Pons (tissue), 1 donor: ENCODE measurements around the gene TRIP6.

ENCODE experiments used
- DNase-seq: peaks from one replicate; pipeline ENCODE4 v3.0.0-alpha.2; 2016; ENCODE audit warnings: low spot score

The TRIP6 gene, protein sequence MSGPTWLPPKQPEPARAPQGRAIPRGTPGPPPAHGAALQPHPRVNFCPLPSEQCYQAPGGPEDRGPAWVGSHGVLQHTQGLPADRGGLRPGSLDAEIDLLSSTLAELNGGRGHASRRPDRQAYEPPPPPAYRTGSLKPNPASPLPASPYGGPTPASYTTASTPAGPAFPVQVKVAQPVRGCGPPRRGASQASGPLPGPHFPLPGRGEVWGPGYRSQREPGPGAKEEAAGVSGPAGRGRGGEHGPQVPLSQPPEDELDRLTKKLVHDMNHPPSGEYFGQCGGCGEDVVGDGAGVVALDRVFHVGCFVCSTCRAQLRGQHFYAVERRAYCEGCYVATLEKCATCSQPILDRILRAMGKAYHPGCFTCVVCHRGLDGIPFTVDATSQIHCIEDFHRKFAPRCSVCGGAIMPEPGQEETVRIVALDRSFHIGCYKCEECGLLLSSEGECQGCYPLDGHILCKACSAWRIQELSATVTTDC

DNA sequence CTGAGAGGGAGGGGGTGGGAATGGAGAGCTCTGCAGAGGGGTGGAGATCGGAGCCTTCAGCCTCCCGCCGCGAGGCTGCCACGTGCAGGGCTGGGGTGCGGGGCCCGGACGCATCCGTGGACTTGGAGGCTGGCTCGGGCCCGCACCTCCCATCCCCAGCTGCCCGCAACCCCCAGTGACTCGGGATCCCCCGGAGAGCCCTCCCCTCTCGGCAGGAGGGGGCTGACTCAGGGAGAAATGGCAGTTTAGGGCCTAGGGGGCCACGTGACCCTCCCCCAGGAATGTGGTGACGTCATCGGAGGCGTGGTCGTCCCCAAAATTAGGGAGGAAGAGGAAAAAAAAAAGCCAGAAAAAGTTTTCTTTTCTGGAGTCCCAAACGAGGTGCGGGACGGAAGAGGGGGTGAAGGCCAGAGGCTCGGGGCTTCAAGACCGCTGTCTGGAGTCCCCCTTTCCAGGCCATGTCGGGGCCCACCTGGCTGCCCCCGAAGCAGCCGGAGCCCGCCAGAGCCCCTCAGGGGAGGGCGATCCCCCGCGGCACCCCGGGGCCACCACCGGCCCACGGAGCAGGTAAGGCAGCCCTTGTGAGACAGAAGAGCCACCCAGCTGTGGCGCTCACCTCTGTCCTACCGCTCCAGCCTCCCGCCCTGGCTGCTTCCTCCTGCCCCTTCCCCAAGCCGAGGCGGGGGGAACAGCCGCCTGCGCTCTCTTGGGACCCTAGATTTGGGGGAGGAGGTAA is at the start of gene TRIP6:
TRIP6 (plus strand) TSS at position 348 of the 736 bp plus-strand sequence; CDS start at position 459, 111 bp downstream.
- peak; percentile 85 for DNase-seq

DNA sequence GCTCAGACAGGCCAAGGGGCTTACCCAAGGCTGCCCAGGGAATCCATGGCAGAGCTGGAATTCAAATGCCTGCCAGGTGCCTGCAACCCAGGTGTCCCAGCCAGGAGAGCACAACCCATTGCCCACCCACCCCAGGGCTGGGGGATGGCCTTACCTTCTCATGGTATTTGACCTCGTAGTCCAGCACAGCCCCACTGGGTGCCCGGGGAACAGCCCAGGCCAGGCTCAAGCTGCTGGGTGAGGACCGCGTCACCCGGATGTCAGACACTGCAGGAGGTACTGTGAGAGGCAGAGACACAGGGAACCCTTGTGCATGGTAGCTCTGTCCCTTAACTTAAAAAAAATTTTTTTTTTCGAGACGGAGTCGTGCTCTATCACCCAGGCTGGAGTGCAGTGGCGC is 48.8 kb upstream of the TRIP6 start:
- DNase-seq: no peak

DNA sequence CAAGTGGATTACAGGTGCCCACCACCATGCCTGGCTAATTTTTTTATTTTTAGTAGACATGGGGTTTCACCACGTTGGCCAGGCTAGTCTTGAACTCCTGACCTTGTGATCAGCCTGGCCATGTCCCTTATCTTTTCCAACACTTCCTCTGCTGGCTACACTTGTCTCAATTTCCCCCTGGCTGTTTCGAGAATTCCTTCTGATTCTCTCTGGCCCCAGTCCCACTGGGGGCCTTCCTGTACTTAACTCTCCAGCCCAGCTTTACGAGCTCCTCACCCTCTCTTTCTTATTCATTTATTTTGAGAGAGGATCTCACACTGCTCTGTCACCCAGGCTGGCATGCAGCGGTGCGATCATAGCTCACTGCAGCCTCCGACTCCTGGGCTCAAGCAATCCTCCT is 48.4 kb upstream of the TRIP6 start:
- DNase-seq: no peak

DNA sequence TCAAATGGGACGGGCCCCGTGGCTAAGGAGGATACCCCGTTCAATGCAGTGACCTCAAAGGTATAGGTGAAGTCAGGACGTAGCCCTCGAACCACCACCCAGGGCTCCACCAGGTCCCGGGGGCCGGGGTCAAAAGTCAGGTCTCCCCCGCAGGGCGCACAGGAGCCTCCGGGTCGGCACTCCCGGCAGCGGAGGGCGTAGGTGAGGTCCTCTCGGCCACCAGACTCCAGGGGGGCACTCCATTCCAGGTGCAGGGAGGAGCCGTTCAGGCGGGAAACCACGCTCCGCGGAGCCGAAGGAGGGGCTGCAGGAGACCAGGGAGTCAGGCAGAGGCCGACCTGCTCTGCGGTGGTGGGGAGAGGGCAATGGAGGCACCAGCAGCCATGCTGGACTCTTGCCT is 47.6 kb upstream of the TRIP6 start:
- no peak for DNase-seq

DNA sequence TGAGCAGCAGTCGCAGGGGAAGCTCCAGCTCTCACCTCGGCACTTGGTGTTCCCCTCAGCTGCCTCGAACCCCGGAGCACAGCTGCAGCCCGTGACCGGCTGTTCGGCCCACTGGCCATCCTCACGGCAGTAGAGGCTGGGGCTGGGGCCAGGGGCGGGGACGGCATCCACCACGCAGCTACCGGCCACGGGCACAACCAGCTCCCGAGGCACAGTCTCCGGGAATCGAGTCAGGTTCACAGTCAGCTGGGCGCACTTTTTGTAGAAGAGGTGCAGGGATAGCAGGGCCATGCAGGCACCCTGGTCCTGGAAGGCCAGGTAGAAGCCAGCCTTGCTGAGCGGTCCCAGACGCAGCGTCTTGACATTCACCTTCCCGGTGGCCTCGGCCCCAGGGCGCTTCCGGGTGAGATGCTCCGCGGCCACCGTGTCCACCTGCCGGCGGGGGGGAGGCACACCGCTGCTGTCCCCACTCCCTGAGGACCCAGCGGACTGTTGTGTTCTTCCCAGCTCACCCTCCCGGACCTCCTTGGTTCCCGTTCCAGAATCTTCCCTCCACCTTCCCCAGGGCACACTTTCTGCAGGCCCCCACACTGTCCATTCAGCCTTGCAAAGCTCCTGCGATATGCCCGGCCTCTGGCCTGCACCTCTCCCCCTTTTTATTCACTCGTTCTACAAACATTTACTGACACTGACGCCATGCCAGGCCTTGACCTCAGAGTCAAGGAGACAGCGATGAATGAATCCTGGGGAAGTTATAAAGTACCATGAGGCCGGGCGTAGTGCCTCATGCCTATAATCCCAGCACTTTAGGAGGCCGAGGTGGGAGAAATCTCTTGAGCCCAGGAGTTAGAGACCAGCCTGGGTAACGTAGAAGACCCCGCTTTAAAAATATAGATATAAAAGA is 44.7 kb upstream of the TRIP6 start:
- DNase-seq: no peak

DNA sequence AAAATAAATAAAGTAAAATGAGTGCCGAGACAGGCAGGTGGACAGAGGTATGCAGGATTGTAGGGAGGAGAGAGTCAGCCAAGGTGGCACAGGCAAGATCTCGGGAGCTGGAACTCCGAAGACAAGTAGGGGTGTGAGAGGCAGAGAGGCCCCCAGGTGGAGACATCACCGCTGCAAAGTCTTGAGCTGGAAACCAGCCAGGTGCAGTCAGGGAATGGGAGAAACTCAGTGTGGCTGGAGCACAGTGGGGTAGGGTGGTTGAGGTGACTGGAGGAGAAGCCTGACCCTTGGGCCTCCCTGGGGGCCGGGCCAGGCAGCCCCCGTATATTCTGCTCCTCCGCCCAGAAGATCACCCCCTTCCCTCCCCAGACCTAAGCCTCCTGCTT is 44.1 kb upstream of the TRIP6 start:
- no peak for DNase-seq

DNA sequence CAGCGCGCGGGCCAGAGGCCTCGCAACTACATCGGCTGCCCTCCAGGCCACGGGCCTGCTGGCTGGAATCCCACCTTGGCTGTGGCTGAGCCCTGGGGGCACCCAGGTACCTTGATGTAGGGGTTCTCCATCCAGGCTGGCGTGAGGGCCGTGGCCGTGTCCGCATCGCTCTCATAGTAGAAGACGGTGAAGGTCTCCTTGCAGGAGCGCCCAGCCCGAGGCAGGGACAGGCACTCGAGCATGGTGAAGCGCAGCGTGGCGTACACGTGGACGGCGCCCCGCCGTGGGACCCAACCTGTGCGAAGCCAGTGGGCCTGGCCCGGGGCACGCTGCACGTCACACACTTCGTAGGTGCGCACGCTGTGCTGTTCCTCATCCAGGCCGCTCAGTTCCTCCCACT is 43.7 kb upstream of the TRIP6 start:
- DNase-seq: no peak

DNA sequence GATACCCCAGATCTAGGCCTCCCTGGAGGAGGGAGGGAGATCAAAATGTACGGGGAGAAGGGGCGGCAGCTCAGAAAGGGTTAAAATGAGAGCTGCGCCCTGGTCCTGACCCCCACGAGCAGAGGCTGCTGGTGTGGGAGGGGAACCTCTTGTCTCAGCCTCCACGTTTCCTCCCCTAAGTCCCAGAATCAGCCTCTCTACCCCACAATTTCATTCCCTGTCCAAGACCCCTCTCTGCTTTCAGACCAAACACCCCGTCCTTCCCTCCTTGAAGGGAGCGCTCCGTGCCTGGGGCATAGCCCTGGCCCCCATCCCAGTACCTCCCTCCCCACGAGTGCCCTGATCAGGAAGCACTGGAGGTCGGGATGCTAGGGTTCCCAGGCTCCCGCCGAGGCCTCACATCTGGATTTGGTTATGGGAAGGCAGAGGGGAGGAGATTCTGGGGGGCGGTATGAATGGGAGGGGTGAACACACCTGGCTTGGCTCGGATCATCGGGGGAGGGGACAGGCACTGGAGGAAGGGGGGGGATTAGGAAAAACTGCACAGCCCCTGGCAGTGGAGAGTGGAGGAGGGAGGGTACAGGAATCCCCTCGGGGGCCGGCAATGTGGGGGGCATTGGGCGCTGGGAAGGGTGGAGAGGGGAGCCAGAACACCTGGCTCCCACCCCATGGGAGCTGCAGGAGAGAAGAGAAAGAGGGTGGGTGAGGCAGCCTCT is 42.5 kb upstream of the TRIP6 start:
- DNase-seq: no peak

DNA sequence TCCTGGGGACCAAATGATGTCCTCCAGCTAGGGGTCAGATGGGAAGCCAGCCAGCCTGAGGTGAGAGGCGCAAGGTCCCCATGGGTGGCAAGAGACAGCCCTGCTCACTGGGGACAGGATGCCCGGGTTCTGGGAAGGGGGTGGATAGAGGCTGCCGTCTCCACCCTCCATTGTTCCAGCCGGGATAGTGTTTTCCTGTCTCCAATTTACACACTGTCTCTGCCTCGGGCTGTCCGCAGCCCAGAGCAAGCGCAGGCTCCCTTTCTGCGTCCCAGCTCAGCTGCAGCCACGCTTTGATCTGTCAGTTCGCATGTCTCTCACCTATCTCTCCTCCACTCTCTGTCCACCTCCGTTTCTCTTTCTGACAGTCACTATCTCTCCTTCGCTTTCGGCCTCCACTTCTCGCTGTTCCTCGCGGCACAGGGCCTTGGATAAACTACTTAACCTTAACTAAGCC is 41.9 kb upstream of the TRIP6 start:
- no peak for DNase-seq

DNA sequence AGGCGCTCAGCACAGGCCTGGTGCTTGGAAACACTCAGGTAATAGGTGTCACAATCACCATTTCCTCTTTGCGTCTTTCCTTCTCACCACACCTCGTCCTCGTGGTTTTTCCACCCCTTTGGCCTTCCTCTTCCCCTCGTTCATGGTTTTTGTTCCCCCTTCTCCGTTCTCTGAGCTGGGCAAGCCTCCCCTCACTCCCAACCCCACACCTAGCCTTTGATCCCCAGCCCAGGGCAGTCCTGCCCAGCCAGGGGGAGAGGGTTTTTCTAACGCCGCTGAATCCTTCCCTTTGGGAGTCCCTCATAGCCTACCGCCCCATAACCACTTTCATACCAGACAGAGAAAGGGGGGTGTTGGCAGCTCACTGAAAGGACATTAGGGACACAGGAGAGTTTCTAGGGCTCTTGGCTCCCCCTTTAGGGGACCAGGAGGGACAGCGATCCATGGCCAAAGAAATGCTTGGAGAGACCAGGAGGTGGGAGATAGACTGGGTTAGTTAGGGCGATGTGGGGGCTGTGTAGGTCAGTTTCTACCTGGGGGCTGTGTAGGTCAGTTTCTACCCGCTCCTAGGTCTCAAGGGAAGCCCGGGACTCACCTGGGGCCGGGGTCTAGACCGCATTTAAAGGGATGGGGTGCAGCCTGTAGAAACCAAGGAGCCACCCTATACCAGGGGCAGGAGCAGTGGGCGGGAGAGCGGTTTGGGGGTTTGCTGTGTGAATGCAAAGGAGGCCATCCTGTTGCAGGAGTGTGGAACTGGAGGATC is 41.3 kb upstream of the TRIP6 start:
- DNase-seq: no peak

DNA sequence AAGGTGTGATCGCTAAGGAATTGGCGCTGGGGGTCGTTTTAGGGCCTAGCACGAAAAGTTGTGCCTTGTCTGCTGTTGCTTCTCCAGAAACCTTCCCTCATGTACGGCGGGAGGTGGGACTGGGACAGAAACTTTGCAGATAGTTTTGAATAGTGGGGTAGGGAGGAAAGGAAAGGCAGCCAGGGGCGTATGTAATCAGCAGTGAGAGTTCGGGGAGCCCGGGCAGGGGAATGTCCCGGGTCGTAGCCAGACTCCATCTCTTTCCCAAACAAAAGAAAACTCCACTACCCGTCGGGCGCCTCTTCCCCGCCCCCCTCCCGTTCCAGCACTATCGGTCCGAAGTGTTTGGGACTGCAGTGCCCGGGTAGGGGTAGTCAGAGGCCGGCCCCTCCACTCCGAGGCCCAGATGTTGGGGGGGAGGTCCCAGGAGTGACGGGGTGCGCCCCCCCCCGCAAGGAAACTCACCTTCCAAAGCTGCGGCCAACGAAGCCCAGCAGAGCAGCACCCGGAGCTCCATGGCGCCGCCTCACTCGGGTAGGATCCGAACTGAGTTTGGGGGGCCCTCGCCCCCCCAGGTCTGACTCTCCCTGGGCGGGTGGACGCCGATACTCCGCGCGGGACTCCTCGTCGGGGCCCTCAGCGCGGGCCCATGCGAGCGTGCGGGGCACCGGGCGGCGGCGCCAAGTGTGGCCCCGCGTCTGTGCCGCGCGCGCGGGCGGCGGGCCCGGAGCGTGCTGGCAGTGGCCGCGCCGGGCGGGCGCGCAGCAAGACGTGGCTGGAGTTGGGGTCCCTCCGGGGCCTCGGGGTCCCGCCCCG is 40.5 kb upstream of the TRIP6 start:
- DNase-seq: no peak

DNA sequence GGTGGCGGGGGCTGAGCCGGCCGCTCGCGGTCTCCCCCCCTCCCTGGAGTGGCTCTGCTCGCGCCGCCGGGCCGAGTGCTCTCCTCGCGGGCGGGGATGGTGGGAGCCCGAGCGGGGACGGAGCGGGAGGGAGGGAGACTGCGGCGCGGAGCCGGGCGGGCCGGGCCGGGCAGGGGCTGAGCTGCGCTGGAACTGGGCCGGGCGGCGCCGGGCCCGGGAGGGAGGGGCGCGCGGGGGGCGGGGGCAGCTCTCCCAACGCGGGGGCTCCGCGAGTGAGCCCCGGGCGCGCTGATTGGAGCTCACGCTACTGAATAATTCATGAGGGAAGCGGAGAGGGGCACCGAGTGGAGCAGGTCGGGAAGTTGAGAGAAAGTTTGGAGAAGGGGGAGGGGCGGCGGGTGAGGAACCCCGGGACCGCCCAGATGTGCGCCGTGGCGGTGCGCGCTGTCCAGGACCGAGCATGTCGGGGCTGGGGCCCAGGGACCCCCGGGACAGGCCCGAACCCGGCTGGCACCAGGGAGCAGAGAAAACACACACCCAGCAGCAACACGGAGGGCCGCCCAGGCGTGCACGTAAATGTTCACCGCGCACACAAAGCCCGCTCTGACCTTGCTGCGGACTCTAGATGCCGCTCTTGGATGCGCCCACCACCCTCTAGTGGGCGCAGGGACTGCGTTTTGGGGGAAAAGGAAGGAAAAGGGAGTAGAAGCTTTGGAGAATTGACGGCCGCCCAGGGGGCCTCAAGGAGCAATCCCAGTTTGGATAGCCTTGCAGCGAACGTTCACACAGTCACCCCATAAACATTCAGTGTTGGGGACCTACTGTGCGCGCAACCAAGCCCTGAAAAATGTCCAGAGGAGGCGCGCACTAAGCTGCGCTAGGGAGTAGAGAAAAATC is 39.6 kb upstream of the TRIP6 start, which contains the start of gene EPHB4:
EPHB4 (minus strand) TSS at position 194 of the 897 bp plus-strand sequence. CDS start 493 bp downstream, outside the sequence.
- no peak for DNase-seq

DNA sequence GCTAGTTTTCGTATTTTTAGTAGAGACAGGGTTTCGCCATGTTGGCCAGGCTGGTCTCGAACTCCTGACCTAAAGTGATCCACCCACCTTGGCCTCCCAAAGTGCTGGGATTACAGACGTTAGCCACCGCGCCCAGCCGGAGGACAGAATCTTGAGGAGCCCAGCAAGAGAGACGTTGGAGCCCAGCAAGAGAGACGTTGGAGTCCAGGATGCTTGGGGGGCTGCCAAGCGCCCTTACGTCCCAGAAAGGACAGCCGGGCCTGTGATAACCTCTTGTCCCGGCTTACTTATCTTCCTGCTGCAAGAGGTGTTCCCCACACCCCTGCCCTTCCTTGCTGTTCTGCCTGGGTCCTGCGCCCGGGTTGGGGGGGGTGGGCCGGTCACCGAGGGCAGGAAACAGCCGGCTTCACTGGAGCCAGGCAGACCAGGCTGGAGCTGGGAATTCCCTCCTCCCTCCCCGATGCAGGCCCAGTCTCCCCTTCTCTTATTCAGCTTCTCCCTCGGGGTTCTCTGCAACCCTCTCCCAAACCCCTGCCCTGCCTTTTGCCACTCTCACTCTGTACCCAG is 38.0 kb upstream of the TRIP6 start:
- no peak for DNase-seq

DNA sequence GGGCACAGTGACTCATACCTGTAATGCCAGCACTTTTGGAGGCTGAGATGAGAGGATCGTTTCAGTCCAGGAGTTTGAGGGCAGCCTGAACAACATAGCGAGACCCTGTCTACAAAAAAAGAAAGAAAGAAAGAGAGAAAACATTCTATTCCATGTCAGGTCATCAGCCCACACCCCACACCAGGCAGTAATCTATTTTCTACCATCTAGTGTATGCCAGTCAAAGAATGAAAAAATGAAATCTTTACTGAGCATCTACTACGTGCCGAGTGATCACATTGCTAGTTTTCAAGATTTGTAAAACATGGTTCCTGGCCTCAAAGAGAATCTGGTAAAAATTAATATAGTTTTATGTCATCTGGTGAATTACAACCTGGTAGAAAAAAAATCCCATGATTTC is 36.8 kb upstream of the TRIP6 start:
- no peak for DNase-seq

DNA sequence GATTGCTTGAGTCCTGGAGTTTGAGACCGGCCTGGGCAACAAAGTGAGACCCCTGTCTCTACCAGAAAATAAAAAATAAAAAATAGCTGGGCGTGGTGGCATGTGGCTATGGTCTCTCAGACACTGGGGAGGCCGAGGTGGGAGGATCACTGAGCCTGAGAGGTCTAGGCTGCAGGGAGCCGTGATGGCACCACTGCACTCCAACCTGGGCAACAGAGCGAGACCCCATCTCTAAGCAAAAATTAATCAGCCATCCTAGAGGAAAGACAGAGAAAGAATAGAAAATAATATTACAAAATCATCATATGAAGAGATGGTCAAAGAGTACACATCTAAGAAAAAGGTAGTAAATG is 34.9 kb upstream of the TRIP6 start:
- no peak for DNase-seq

DNA sequence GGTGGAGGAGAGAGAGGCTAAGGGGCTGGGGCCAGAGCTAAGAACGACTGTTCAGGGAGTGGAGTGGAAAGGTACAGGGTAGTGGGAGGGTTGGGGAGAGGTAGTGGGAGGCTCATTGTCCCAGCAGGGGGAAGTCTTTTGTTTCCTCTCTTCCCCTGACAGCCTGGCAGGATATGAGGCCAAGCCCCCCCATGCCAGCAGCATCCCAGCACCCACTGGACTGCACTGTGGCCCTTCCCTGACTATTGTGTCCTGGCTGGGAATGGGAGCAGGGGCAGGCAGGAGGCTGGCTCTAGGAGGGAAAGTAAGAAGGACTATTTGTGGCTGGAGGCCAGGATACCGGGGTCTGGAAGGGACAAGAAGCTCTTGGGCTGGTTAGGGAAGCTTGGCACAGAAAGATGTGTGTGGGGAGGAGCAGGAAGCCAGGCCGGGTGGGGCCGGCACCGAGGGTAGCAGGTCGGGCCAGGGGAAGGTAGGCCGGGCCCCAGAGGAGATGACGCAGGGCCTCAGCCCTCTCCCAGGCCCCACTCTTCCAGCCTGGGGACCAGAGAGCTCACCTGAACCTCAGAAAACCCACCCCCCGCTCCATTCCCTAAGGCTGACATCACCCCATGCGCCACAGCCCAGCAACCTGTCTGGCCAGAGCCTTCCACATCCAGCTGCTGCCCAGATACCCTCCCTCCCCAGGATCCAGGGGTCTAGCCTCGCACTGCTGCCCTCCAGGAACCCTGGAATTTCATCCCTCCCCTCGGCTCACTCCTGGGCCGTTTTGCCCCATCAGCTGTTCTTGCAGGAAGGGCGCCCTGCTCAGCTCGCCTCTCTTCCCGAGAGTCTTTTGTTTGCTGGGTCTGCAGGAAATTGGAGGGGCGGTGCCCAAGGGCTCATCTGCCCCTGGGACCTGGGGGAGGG is 31.0 kb upstream of the TRIP6 start:
- no peak for DNase-seq

DNA sequence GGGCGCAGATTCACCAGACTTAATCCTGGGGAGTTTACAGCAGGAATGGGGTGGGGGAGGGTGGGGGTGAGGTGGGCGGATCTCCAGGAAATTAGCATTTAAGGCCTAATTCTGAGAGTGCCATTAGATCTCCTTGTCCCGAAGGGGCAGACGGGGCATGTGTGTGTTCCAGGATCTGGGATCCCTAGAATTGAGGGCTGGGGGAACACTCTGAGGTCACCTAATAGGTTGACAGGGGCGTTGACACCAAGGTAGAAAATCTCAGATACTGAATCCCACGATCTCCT is 30.4 kb upstream of the TRIP6 start:
- DNase-seq: no peak
